Esophagus muscularis mucosa (tissue), 4 donors: ENCODE measurements around the gene GJC2. TPM values are rescaled to one million over a fixed set of nuclear protein-coding genes. Genes with fewer than 3 reads are reported as not detected.

ENCODE experiments used
- DNase-seq: peaks from one replicate; pipeline ENCODE4 v3.0.0-alpha.2; 2017; ENCODE audit errors: extremely low spot score
- H3K27ac ChIP-seq, 4 donors: fragments of 200-600 bp; sonication (generic); replicated peaks in 1 of 4; 1 replicate in 3 of 4; 2 replicates in 1 of 4; pipeline ENCODE4 v1.5.1; 2016 to 2019; ENCODE audit warnings: mild to moderate bottlenecking in 1 of 4
- H3K27me3 ChIP-seq, 4 donors: fragments of 200-600 bp; sonication (generic); one replicate each; pipeline versions ENCODE4 v1.5.1 to v1.6.0; 2016 to 2019
- H3K36me3 ChIP-seq, 4 donors: fragments of 200-600 bp; sonication (generic); one replicate each; pipeline ENCODE4 v1.5.1; 2016 to 2019
- H3K4me1 ChIP-seq, 4 donors: fragments of 200-600 bp; sonication (generic); one replicate each; pipeline ENCODE4 v1.5.1; 2016 to 2019
- H3K4me3 ChIP-seq, 4 donors: fragments of 200-600 bp; sonication (generic); 1 replicate in 2 of 4; 2 replicates in 2 of 4; pipeline ENCODE4 v1.5.1; 2016 to 2019; ENCODE audit warnings: mild to moderate bottlenecking in 4 of 4, moderate library complexity in 1 of 4
- H3K9me3 ChIP-seq, 4 donors: fragments of 200-600 bp; sonication (generic); 1 replicate in 3 of 4; 2 replicates in 1 of 4; pipeline ENCODE4 v1.5.1; 2016 to 2019
- CTCF ChIP-seq, 3 experiments: fragments of 200-600 bp in 2 of 3; fragments of 450-650 bp in 1 of 3; sonication (generic) in 2 of 3; IDR thresholded peaks; one replicate each; pipeline ENCODE4 v1.5.1; 2017 to 2019; ENCODE audit warnings: antibody characterized with exemption in 3 of 3, mild to moderate bottlenecking in 2 of 3, moderate library complexity in 1 of 3
- EP300 ChIP-seq: sonication (generic); formaldehyde crosslinking; IDR thresholded peaks from one replicate; pipeline ENCODE4 v1.6.1; 2017; ENCODE audit warnings: antibody characterized with exemption
- POLR2A ChIP-seq: fragments of 450-650 bp; IDR thresholded peaks from one replicate; pipeline ENCODE4 v1.6.1; 2017; ENCODE audit warnings: antibody characterized with exemption, moderate library complexity, mild to moderate bottlenecking, low read depth
- POLR2AphosphoS5 ChIP-seq, 2 donors: sonication (generic); formaldehyde crosslinking; IDR thresholded peaks; one replicate each; pipeline ENCODE4 v1.6.1; 2017; ENCODE audit warnings: antibody characterized with exemption in 2 of 2
- WGBS: methylation state at CpG from one replicate; pipeline ENCODE4 v1.1.5; 2018; 5-methylcytosine and 5-hydroxymethylcytosine counted together
- intact Hi-C: fragments of 100-400 bp; cut with DNase I; formaldehyde crosslinking; loops from one replicate; pipeline ENCODE4 v1.15.1; 2023
- total RNA-seq, 4 donors: library from RNA; depleted of rRNA; stranded (reverse); fragments of >200 nt; gene quantifications; one replicate each; pipeline versions ENCODE4 v1.1.0 to v1.2.1, GENCODE V29; 2016

The GJC2 gene
- total RNA-seq, 4 donors from 2014 or later: 6.0 to 11.3 (median 7.8) TPM

- H3K36me3 ChIP-seq: no peaks in the 10 kb centered on the region
- peaks cover 0 to 7% (median 2%) of the 10 kb centered on the region in 4 donors for H3K9me3 ChIP-seq
- intact Hi-C loops: no loop called here
- H3K4me1 ChIP-seq: no peaks in the 10 kb centered on the region
- no peaks in the 10 kb centered on the region for H3K27me3 ChIP-seq
- TF ChIP-seq POLR2AphosphoS5 (IDR thresholded peaks at IDR 0.05): no peak
- no peak for TF ChIP-seq POLR2A
- TF ChIP-seq CTCF (IDR thresholded peaks at IDR 0.05): no peak
- TF ChIP-seq EP300: no peak
- H3K4me3 ChIP-seq: no peak overlapping the region
- WGBS: 92% methylated on average over 5 of the region's 5 CpGs
- no peak overlapping the region for H3K27ac ChIP-seq
- no peak for DNase-seq
Observed at GRCh38 chr1:228190778-228191177, 41.0 kb downstream of the GJC2 start.

GRCh38 chr1:228194436-228194835, 44.7 kb downstream of the GJC2 start:
- 68% methylated on average over 3 of the region's 3 CpGs for WGBS
- no peak overlapping the region for H3K27ac ChIP-seq
- no peak for DNase-seq
- no peak for TF ChIP-seq POLR2A
- TF ChIP-seq CTCF (IDR thresholded peaks at IDR 0.05): no peak
- no peak for TF ChIP-seq EP300
- TF ChIP-seq POLR2AphosphoS5 (IDR thresholded peaks at IDR 0.05): no peak
- no peaks in the 10 kb centered on the region for H3K27me3 ChIP-seq
- intact Hi-C loops: no loop called here
- no peak overlapping the region for H3K4me3 ChIP-seq
- H3K9me3 ChIP-seq: peaks cover 0 to 11% (median 8%) of the 10 kb centered on the region in 4 donors
- peaks cover 0 to 9% (median 0%) of the 10 kb centered on the region in 4 donors for H3K36me3 ChIP-seq
- no peaks in the 10 kb centered on the region for H3K4me1 ChIP-seq

GRCh38 chr1:228194921-228195812, 45.4 kb downstream of the GJC2 start:
- no peaks in the 10 kb centered on the region for H3K4me1 ChIP-seq
- peaks cover 0 to 17% (median 12%) of the 10 kb centered on the region in 4 donors for H3K9me3 ChIP-seq
- intact Hi-C loops: no loop called here
- WGBS: 85% methylated on average over 8 of the region's 8 CpGs
- TF ChIP-seq EP300 (no peak), CTCF (IDR thresholded peaks at IDR 0.05) (no peak), POLR2A (no peak), POLR2AphosphoS5 (IDR thresholded peaks at IDR 0.05) (no peak)
- DNase-seq: no peak
- H3K4me3 ChIP-seq: no peak overlapping the region
- no peak overlapping the region for H3K27ac ChIP-seq
- peaks cover 0 to 9% (median 0%) of the 10 kb centered on the region in 4 donors for H3K36me3 ChIP-seq
- H3K27me3 ChIP-seq: no peaks in the 10 kb centered on the region

- Histone ChIP-seq H3K4me3 (no peak overlapping the region), H3K27ac (no peak overlapping the region), H3K27me3 (no peaks in the 10 kb centered on the region), H3K36me3 (peaks cover 0 to 9% (median 0%) of the 10 kb centered on the region in 4 donors), H3K9me3 (peaks cover 0 to 19% (median 12%) of the 10 kb centered on the region in 4 donors), H3K4me1 (no peaks in the 10 kb centered on the region)
- DNase-seq: no peak
- no peak for TF ChIP-seq CTCF (IDR thresholded peaks at IDR 0.05)
- no peak for TF ChIP-seq POLR2A
- no peak for TF ChIP-seq EP300
- no peak for TF ChIP-seq POLR2AphosphoS5 (IDR thresholded peaks at IDR 0.05)
- 90% methylated on average over 4 of the region's 4 CpGs for WGBS
- intact Hi-C loops: no loop called here
Observed at GRCh38 chr1:228197555-228198147, 47.9 kb downstream of the GJC2 start.
